Stimulated activated CD4-positive, alpha-beta T cell treated with anti-CD3 and anti-CD28 coated beads, Interleukin-2, amount 100 ng/mL, for 24 hours (primary cell): ENCODE measurements around the gene SESTD1.
A peak's percentile ranks its signal among the peaks of the same experiment; 100 is the strongest.

ENCODE experiments used
- DNase-seq, 2 donors: peaks; one replicate each; pipeline ENCODE4 v3.0.0-alpha.2; 2020

Gene SESTD1, protein sequence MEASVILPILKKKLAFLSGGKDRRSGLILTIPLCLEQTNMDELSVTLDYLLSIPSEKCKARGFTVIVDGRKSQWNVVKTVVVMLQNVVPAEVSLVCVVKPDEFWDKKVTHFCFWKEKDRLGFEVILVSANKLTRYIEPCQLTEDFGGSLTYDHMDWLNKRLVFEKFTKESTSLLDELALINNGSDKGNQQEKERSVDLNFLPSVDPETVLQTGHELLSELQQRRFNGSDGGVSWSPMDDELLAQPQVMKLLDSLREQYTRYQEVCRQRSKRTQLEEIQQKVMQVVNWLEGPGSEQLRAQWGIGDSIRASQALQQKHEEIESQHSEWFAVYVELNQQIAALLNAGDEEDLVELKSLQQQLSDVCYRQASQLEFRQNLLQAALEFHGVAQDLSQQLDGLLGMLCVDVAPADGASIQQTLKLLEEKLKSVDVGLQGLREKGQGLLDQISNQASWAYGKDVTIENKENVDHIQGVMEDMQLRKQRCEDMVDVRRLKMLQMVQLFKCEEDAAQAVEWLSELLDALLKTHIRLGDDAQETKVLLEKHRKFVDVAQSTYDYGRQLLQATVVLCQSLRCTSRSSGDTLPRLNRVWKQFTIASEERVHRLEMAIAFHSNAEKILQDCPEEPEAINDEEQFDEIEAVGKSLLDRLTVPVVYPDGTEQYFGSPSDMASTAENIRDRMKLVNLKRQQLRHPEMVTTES

GRCh38 chr2:179264368-179265081 lies at the start of gene SESTD1:
Gene SESTD1 (minus strand): TSS chr2:179264832. CDS start chr2:179191841, 72,991 bp downstream.
- DNase-seq, result peak; percentile 63 to 69

DNA sequence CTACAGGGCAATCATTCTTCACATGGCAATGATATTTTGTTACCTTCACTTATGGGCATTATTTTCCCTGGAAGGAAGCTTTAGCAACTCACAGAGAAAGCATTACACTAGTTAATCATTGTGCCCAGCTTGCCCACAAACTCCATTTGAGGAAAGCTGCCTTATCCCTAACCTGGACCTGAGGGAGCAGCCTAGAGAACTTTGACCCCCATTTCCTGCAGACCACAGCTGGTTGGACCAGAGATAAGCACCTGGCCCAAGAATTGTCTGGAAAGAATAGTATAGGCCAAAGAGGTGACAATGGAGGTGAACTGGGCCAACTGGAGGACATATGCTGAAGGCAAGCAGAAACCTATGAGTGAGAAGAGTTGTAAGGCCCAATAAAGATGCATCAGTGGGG lies 48.4 kb upstream of the SESTD1 start:
- DNase-seq, result no peak

DNA sequence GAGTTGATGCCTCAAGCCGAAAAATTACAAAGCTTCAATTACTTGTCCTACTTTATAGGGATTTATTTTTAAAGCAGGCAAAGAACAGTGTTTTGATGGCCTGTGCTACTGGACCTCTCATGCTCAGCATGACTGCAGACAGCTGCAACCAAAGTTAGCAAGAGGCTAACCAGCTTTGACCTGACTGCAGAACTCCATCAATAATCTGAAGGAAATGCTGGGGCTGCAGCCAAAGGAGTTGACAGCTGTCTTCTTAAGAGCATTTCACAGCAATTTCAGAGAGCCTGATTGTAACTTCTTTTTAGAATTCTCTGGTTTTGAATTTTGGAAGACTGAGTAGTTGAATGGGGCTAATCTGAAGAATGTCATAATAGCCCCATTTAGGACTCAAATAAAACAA lies 46.5 kb upstream of the SESTD1 start:
- DNase-seq, result no peak

DNA sequence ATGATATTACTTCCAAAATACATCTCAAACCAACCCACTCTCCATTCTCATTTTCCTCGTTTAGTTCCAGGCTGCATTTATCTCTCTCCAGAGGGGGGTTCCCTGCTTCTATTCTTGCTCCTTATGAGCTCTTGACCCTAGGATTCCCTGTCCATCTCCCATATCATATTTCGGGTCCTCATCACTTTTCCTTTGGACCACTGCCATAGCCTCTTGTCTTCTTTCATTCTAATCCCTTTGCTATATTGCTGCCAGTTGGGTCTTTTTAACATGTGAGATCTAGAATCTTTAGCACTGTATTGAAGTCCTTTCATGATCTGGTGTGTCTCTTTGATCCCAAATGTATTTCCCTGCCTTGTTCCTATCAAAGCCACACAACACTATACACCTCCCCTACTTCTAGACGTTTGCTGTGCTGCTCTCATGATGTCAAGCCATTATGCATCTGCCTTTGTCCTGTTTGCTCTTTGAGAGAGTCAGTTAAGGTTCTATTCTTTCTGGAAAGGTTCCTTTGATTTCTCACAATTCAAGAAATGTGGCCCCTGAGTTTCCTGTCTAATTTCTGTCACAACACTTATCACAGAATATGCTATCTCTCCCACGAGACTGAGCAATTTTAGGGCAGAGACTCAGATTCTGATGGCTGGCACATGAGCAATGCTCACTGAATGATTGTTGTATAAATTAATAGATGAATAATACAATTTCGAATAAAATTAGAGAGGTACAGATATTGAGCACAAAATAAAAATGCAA lies 43.2 kb upstream of the SESTD1 start:
- no peak for DNase-seq

GRCh38 chr2:179305125-179305524 lies 40.5 kb upstream of the SESTD1 start:
- no peak for DNase-seq

- DNase-seq, result no peak
These were observed 39.8 kb upstream of the SESTD1 start for GRCh38 chr2:179304424-179304823.

- no peak for DNase-seq
These were observed 38.3 kb upstream of the SESTD1 start for GRCh38 chr2:179302764-179303571.

DNA sequence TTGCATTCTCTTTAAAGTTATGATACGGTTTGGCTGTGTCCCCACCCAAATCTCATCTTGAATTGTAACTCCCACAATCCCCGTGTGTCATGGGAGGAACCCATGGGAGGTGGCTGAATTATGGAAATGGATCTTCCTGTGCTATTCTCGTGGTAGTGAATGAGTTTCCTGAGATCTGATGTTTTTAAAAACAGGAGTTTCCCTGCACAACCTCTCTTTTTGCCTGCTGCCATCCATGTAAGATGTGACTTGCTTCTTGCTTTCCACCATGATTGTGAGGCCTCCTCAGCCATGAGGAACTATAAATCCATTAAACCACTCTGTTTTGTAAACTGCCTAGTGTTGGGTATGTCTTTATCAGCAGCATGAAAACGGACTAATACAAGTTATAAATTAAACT lies 37.5 kb upstream of the SESTD1 start:
- DNase-seq, result no peak

- DNase-seq, result no peak
These were observed 34.0 kb upstream of the SESTD1 start for GRCh38 chr2:179298666-179299065.

- no peak for DNase-seq
These were observed 33.3 kb upstream of the SESTD1 start for GRCh38 chr2:179297927-179298326.

GRCh38 chr2:179290329-179290728 lies 25.7 kb upstream of the SESTD1 start:
- no peak for DNase-seq

DNA sequence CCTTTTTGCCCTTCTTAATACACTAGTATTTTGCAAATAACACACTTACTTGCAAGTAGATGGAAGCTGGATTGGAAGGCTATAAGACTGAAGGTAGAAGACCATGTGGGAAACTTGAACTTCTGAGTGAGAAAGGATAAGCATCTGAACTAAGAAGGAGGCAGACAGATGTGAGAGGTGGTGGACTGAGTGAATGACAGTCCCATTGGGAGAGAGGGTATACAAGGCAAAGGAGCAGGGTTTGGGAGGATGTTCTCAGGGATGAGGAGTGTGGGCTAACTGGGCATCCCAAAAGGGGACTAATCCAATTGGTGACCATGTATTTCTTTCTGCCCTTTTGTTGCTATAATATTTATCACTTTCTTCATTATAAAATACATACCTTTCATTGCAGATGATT lies 20.4 kb upstream of the SESTD1 start:
- DNase-seq, result no peak

- DNase-seq, result no peak
These were observed 13.0 kb upstream of the SESTD1 start for GRCh38 chr2:179277429-179278196.

DNA sequence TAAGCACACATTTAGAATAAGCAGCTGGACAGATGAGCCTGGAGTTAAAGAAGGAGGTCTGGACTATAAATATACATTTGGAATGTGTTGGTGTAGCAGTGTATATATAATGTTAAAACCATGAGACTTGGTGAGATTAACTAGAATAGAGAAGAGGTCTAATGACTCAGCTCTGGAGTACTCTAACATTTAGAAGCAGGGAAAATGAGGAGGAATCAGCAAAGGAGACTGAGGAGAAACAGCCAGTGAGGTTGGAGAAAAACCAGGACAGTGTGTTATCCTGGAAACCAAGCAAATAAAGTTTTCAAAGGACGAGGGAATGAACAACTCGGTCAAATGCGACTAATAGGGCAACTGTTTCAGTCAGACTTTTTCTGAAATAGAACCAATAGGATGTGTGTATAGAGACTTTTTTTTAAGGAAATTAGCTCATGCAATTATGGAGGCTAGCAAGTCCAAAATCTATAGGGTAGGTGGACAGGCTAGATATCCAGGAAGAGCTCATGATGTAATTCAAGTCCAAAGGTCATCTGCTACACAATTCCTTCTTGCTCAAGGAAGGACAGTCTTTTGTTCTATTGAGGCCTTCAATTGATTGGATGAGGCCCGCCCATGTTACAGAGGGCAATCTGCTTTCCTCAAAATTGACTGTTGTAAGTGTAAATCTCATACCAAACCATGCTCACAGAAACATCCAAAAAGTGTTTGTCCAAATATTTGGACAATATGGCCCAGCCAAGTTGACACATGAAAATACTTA lies 10.8 kb upstream of the SESTD1 start:
- DNase-seq, result no peak

GRCh38 chr2:179274749-179275148 lies 10.1 kb upstream of the SESTD1 start:
- no peak for DNase-seq

- no peak for DNase-seq
These were observed 8.9 kb upstream of the SESTD1 start for GRCh38 chr2:179273461-179273962.

DNA sequence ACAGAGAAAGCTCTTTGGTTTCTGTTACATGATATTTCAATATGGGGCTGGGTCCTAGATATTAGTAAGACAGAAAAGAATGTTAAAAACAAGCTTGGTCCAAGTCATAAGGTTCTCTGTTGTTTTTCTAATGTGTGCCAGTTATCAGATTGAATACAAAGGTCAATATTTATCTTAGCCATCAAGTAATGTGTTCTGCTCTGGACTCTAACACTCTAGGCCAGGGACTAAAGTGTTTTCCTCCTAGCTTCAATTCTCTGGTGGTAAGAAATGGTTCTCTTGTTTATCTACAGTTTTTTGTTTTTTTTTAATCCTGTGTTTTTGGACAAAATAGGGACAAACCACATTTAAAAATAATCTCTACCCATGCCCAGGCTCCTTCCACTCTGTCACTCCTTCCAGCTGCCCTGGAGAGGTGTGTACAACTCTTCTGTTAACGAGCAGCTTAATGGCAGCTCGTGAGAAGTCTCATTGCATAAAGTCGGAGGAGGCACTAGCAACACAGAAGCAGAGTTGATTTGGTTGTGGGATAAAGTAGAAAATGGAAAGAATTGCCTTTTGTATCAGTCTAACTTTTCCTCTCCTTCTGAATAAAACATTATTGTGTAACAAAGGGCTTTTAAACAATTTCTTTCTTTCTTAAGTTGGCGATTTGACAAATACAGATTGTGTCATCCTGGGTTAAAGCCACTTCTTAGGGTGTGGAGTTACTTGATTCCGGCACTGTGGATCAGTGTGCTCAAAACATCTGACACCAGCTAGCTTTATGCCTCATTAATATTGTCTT lies 8.0 kb upstream of the SESTD1 start:
- no peak for DNase-seq

- DNase-seq, result no peak
These were observed 6.1 kb upstream of the SESTD1 start for GRCh38 chr2:179270689-179271088.

DNA sequence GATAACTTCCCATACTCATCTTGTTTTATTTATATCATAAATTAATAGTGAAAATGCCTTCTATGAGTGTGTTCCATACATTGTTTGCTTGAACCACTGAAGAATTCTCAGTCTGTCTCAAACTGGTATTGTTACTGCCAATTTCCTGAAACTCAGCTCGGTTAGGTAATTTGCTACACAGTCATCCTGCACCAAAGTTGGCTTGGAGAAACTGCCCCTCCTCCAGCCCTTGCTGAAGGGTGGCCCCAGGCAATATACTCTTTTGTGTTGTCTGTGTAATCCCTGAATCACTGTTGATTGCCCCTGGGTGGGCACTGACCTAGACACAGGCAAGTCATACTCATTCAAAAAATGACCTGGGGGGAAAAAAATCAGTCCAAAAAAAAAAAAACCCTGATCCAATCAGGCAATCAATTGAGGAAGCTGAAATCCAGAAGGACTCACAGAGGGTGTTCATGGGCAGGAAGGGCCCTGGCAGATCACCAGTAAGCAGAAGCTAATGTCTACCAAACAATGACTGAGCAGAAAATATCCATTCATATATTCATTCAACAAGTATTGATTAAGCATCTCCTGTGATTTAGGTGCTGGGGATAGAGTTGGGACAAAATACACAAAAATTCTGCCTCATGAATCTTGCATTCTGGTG lies 3.8 kb upstream of the SESTD1 start:
- DNase-seq, result peak; percentile 2 to 22
